Natural killer cell (primary cell): Measurements from ENCODE around the gene GATD1. TPM values are rescaled to one million over a fixed set of nuclear protein-coding genes. Genes with fewer than 3 reads are reported as not detected.

ENCODE experiments used
- ATAC-seq, 3 donors: fragments of 150-1000 bp in 2 of 3; fragments of 200-7000 bp in 1 of 3; cut with Tn5 transposase; 1 replicate in 1 of 3; 2 replicates in 2 of 3; pipeline ENCODE4 v1.10.0; 2021; ENCODE audit warnings: mild to moderate bottlenecking in 2 of 3, moderate library complexity in 2 of 3
- DNase-seq, 2 donors: peaks; one replicate each; pipeline versions ENCODE4 v3.0.0 to v3.0.0-alpha.2; 2013 to 2021; ENCODE audit warnings: mixed read lengths in 1 of 2
- H3K27ac ChIP-seq: one replicate; pipeline ENCODE4 v1.5.1; 2013; ENCODE audit warnings: mild to moderate bottlenecking, low read length
- H3K27me3 ChIP-seq: one replicate; pipeline ENCODE4 v1.6.1; 2013; ENCODE audit warnings: low read length; ENCODE audit not compliant: control insufficient read depth, insufficient read depth
- H3K36me3 ChIP-seq: one replicate; pipeline ENCODE4 v1.6.1; 2013; ENCODE audit warnings: low read length; ENCODE audit not compliant: control insufficient read depth, insufficient read depth
- H3K4me1 ChIP-seq: one replicate; pipeline ENCODE4 v1.6.1; 2013; ENCODE audit warnings: low read length; ENCODE audit not compliant: control insufficient read depth, insufficient read depth
- H3K4me3 ChIP-seq: one replicate; pipeline ENCODE4 v1.5.1; 2013; ENCODE audit warnings: low read length
- H3K9me3 ChIP-seq: one replicate; pipeline ENCODE4 v1.6.1; 2013; ENCODE audit warnings: low read length; ENCODE audit not compliant: control insufficient read depth, insufficient read depth
- H3K27ac Mint-ChIP-seq, 2 donors: one replicate each; pipeline ENCODE4 v1.8.0; 2022; ENCODE audit warnings: mild to moderate bottlenecking in 2 of 2, mixed read lengths in 2 of 2, moderate library complexity in 1 of 2
- H3K27me3 Mint-ChIP-seq, 2 donors: one replicate each; pipeline ENCODE4 v1.8.0; 2022; ENCODE audit warnings: low read depth in 2 of 2, mixed read lengths in 2 of 2
- H3K36me3 Mint-ChIP-seq: one replicate; pipeline ENCODE4 v1.8.0; 2022; ENCODE audit warnings: mixed read lengths
- H3K4me1 Mint-ChIP-seq, 2 donors: one replicate each; pipeline ENCODE4 v1.8.0; 2022; ENCODE audit warnings: mixed read lengths in 2 of 2
- H3K4me3 Mint-ChIP-seq: one replicate; pipeline ENCODE4 v1.8.0; 2022; ENCODE audit warnings: mild to moderate bottlenecking, moderate library complexity, mixed read lengths
- H3K9me3 Mint-ChIP-seq, 2 donors: one replicate each; pipeline ENCODE4 v1.8.0; 2022; ENCODE audit warnings: mixed read lengths in 2 of 2
- CTCF ChIP-seq: fragments of 200-600 bp; IDR thresholded peaks from one replicate; pipeline ENCODE4 v1.8.0; 2022; ENCODE audit warnings: antibody characterized with exemption
- WGBS: methylation state at CpG from one replicate; pipeline ENCODE4 v1.1.7; 2013; ENCODE audit warnings: missing lambda C conversion rate; ENCODE audit not compliant: insufficient coverage; 5-methylcytosine and 5-hydroxymethylcytosine counted together
- intact Hi-C: fragments of 100-400 bp; cut with micrococcal nuclease; formaldehyde crosslinking; loops from one replicate; pipeline ENCODE4 v1.14.2; 2022
- total RNA-seq, 4 donors: library from RNA; stranded (reverse); fragments of 120-200 nt in 1 of 4; gene quantifications; one replicate each; pipeline versions ENCODE4 v1.2.3 to v1.2.4, GENCODE V29; 2013 to 2022

Gene GATD1
- total RNA-seq, 3 donors from 2014 or later (not counting 1 experiment from before 2014, with no cell fraction given), result 40.4 to 43.1 (median 42.1) TPM

- Mint-ChIP-seq H3K4me3 (no peak overlapping the region), H3K9me3 (no peaks in the 10 kb centered on the region), H3K36me3 (no peaks in the 10 kb centered on the region), H3K4me1 (peaks cover 0 to 4% of the 10 kb centered on the region in 2 donors), H3K27me3 (no peaks in the 10 kb centered on the region), H3K27ac (no peak overlapping the region)
- Histone ChIP-seq H3K36me3 (peaks cover 24% of the 10 kb centered on the region), H3K4me1 (peaks cover 32% of the 10 kb centered on the region), H3K27me3 (peaks cover 8% of the 10 kb centered on the region), H3K9me3 (no peaks in the 10 kb centered on the region), H3K27ac (no peak overlapping the region), H3K4me3 (no peak overlapping the region)
- no peak for ATAC-seq
- no peak for DNase-seq
- intact Hi-C loops, result no loop called here
- TF ChIP-seq CTCF, result no peak
- WGBS, result 90% methylated on average over 18 of the region's 18 CpGs
Measured at GRCh38 chr11:790721-791564, 13.7 kb upstream of the GATD1 start.

GRCh38 chr11:789943-790342 lies 12.7 kb upstream of the GATD1 start, which contains the start of gene CEND1:
CEND1 (minus strand) TSS chr11:790090; CDS start chr11:788576, 1,514 bp downstream.
- Mint-ChIP-seq H3K9me3 (no peaks in the 10 kb centered on the region), H3K4me1 (peaks cover 0 to 6% of the 10 kb centered on the region in 2 donors), H3K36me3 (no peaks in the 10 kb centered on the region), H3K27me3 (no peaks in the 10 kb centered on the region), H3K4me3 (no peak within 1 kb of the TSS), H3K27ac (no peak within 1 kb of the TSS)
- intact Hi-C loops, result no loop called here
- Histone ChIP-seq H3K4me3 (no peak within 1 kb of the TSS), H3K9me3 (no peaks in the 10 kb centered on the region), H3K27ac (no peak within 1 kb of the TSS), H3K27me3 (peaks cover 8% of the 10 kb centered on the region), H3K36me3 (peaks cover 24% of the 10 kb centered on the region), H3K4me1 (peaks cover 22% of the 10 kb centered on the region)
- DNase-seq (peak in 1 of 2 donors; percentile 67), ATAC-seq (peak in 2 of 3 donors; percentile 31 to 52)
- no peak for TF ChIP-seq CTCF
- 9% methylated on average over 44 of the region's 44 CpGs for WGBS

- intact Hi-C loops, result no loop called here
- 45% methylated on average over 31 of the region's 31 CpGs for WGBS
- H3K27me3 Mint-ChIP-seq, result no peaks in the 10 kb centered on the region
- no peaks in the 10 kb centered on the region for H3K36me3 Mint-ChIP-seq
- ATAC-seq (no peak), DNase-seq (no peak)
- H3K36me3 ChIP-seq, result peaks cover 21% of the 10 kb centered on the region
- peaks cover 17% of the 10 kb centered on the region for H3K4me1 ChIP-seq
- H3K4me3 ChIP-seq, result no peak overlapping the region
- H3K27ac Mint-ChIP-seq, result no peak overlapping the region
- no peak for TF ChIP-seq CTCF
- no peak overlapping the region for H3K4me3 Mint-ChIP-seq
- H3K27ac ChIP-seq, result no peak overlapping the region
- no peaks in the 10 kb centered on the region for H3K9me3 ChIP-seq
- no peaks in the 10 kb centered on the region for H3K9me3 Mint-ChIP-seq
- H3K27me3 ChIP-seq, result peaks cover 8% of the 10 kb centered on the region
- peaks cover 0 to 6% of the 10 kb centered on the region in 2 donors for H3K4me1 Mint-ChIP-seq
Measured at GRCh38 chr11:788953-789940, 12.0 kb upstream of the GATD1 start.
